ENCODE data around the gene MIB2.

GRCh38 chr1:1605724-1606123, 9.6 kb upstream of the MIB2 start:
- no peak for TF ChIP-seq CTCF (IDR thresholded peaks at IDR 0.05)
- TF ChIP-seq POLR2A (IDR thresholded peaks at IDR 0.05): no peak

Data from lower leg skin (tissue), 3 donors.